HuH-7 (cell line): ENCODE results near the gene VN1R5.

Experiments
- DNase-seq: peaks from one replicate; pipeline ENCODE4 v3.0.0; 2011; ENCODE audit warnings: low spot score

VN1R5 gene

DNA sequence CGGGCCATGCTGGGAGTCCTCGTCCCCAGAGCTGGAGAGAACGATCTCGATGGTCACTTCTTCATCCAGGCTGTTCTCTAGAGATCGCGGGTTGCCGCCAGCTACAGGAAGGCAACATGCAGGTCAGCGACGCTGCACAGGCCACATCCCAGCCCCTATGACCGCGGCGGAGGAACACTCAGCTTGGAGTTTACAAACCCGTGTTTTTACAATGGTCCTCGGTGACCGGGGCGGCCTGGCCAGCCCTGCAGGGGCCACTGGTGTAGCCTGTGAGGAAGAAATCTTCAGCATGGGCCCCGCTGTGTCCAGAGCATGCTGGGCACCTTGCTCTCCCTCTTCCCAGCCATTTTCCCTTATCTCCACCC lies 45.3 kb downstream of the VN1R5 start:
- no peak for DNase-seq

DNA sequence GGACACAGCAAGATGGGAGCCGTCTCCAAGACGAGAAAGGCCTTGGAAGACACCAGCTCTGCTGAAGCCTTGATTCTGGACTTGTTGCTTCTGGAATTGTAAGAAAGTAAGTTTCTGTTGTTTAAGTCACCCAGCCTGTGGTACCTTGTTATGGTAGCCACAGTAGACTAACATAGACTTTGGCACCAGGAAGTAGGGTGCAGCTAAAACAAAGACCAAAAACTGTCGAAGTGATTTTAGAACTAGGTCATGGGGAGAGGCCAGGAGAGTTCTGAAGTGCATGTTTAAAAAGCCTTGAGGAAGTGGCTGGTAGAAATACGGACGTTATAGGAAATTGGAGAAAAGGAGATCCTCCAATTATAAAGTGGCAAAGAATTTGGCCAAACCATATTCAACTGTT lies 47.3 kb downstream of the VN1R5 start:
- no peak for DNase-seq

- DNase-seq, result no peak
These were observed 48.2 kb downstream of the VN1R5 start for GRCh38 chr1:247304031-247304430.
